HEK293 (cell line): ENCODE measurements around the gene ZNF143.

Experiments used
- GFI1B ChIP-seq: fragments of 450-650 bp; formaldehyde crosslinking; IDR thresholded peaks from 2 replicates; pipeline ENCODE4 v1.5.1; 2016; ENCODE audit warnings: missing biosample characterization, missing genetic modification characterization
- GLI2 ChIP-seq: fragments of 450-650 bp; formaldehyde crosslinking; IDR thresholded peaks from 2 replicates; pipeline ENCODE4; 2017; ENCODE audit warnings: missing biosample characterization, missing genetic modification characterization, low read depth, borderline replicate concordance
- GLI4 ChIP-seq: fragments of 450-650 bp; formaldehyde crosslinking; IDR thresholded peaks from 2 replicates; pipeline ENCODE4 v1.5.1; 2016; ENCODE audit warnings: missing biosample characterization, missing genetic modification characterization
- IKZF3 ChIP-seq: fragments of 450-650 bp; IDR thresholded peaks from 2 replicates; pipeline ENCODE4 v1.5.0; 2018; ENCODE audit warnings: missing biosample characterization, mild to moderate bottlenecking, missing genetic modification characterization, moderate library complexity
- KLF1 ChIP-seq: fragments of 450-650 bp; formaldehyde crosslinking; IDR thresholded peaks from 2 replicates; pipeline ENCODE4 v1.5.1; 2016; ENCODE audit warnings: missing biosample characterization, missing genetic modification characterization
- KLF10 ChIP-seq: fragments of 450-650 bp; IDR thresholded peaks from 2 replicates; pipeline ENCODE4 v1.5.1; 2018; ENCODE audit warnings: missing biosample characterization, mild to moderate bottlenecking, missing genetic modification characterization
- KLF8 ChIP-seq: fragments of 450-650 bp; formaldehyde crosslinking; IDR thresholded peaks from 2 replicates; pipeline ENCODE4 v1.5.1; 2016; ENCODE audit warnings: missing biosample characterization, missing genetic modification characterization
- MEIS1 ChIP-seq: sonication (generic); formaldehyde crosslinking; IDR thresholded peaks from 2 replicates; pipeline ENCODE4 v1.8.1; 2022; ENCODE audit warnings: missing genetic modification reagents, mild to moderate bottlenecking, borderline replicate concordance
- PRDM1 ChIP-seq: fragments of 450-650 bp; formaldehyde crosslinking; IDR thresholded peaks from 2 replicates; pipeline ENCODE4; 2016; ENCODE audit warnings: missing biosample characterization, missing genetic modification characterization
- SP3 ChIP-seq: fragments of 450-650 bp; formaldehyde crosslinking; IDR thresholded peaks from 2 replicates; pipeline ENCODE4 v1.5.1; 2016; ENCODE audit warnings: missing biosample characterization, missing genetic modification characterization
- SP7 ChIP-seq: fragments of 450-650 bp; formaldehyde crosslinking; IDR thresholded peaks from 2 replicates; pipeline ENCODE4 v1.5.1; 2016; ENCODE audit warnings: missing biosample characterization, missing genetic modification characterization
- ZBTB1 ChIP-seq: fragments of 450-650 bp; formaldehyde crosslinking; IDR thresholded peaks from 2 replicates; pipeline ENCODE4 v1.5.1; 2016; ENCODE audit warnings: missing biosample characterization, missing genetic modification characterization
- ZBTB17 ChIP-seq: fragments of 450-650 bp; formaldehyde crosslinking; IDR thresholded peaks from 2 replicates; pipeline ENCODE4 v1.5.1; 2016; ENCODE audit warnings: missing biosample characterization, missing genetic modification characterization
- ZBTB7A ChIP-seq: fragments of 450-650 bp; formaldehyde crosslinking; IDR thresholded peaks from 2 replicates; pipeline ENCODE4 v1.5.1; 2016; ENCODE audit warnings: low read depth, missing biosample characterization, missing genetic modification characterization
- ZFP41 ChIP-seq: fragments of 450-650 bp; formaldehyde crosslinking; IDR thresholded peaks from 2 replicates; pipeline ENCODE4 v1.5.1; 2016; ENCODE audit warnings: missing biosample characterization, missing genetic modification characterization, borderline replicate concordance
- ZFP69B ChIP-seq: fragments of 450-650 bp; formaldehyde crosslinking; IDR thresholded peaks from 2 replicates; pipeline ENCODE4 v1.5.1; 2016; ENCODE audit warnings: missing biosample characterization, missing genetic modification characterization
- ZNF10 ChIP-seq: fragments of 450-650 bp; formaldehyde crosslinking; IDR thresholded peaks from 2 replicates; pipeline ENCODE4 v1.5.1; 2017; ENCODE audit warnings: missing biosample characterization, missing genetic modification characterization
- ZNF184 ChIP-seq: fragments of 450-650 bp; IDR thresholded peaks from 2 replicates; pipeline ENCODE4 v1.5.1; 2018; ENCODE audit warnings: missing biosample characterization, mild to moderate bottlenecking, missing genetic modification characterization
- ZNF239 ChIP-seq: fragments of 450-650 bp; formaldehyde crosslinking; IDR thresholded peaks from 2 replicates; pipeline ENCODE4 v1.5.1; 2016; ENCODE audit warnings: missing biosample characterization, missing genetic modification characterization
- ZNF335 ChIP-seq: fragments of 450-650 bp; formaldehyde crosslinking; conservative IDR thresholded peaks from 2 replicates; pipeline ENCODE4 v1.5.1; 2016; ENCODE audit warnings: missing biosample characterization, missing genetic modification characterization
- ZNF354C ChIP-seq: fragments of 450-650 bp; formaldehyde crosslinking; IDR thresholded peaks from 2 replicates; pipeline ENCODE4 v1.5.1; 2016; ENCODE audit warnings: missing biosample characterization, missing genetic modification characterization, low read depth, borderline replicate concordance
- ZNF416 ChIP-seq: fragments of 450-650 bp; formaldehyde crosslinking; IDR thresholded peaks from 2 replicates; pipeline ENCODE4 v1.5.1; 2016; ENCODE audit warnings: missing biosample characterization, missing genetic modification characterization
- ZNF501 ChIP-seq: fragments of 450-650 bp; formaldehyde crosslinking; IDR thresholded peaks from 2 replicates; pipeline ENCODE4 v1.5.1; 2016; ENCODE audit warnings: missing biosample characterization, missing genetic modification characterization
- ZNF510 ChIP-seq: fragments of 450-650 bp; formaldehyde crosslinking; IDR thresholded peaks from 2 replicates; pipeline ENCODE4 v1.5.1; 2018; ENCODE audit warnings: mild to moderate bottlenecking, missing genetic modification characterization, missing biosample characterization; ENCODE audit not compliant: insufficient replicate concordance
- ZNF560 ChIP-seq: fragments of 450-650 bp; formaldehyde crosslinking; IDR thresholded peaks from 2 replicates; pipeline ENCODE4 v1.5.1; 2017; ENCODE audit warnings: missing biosample characterization, missing genetic modification characterization, borderline replicate concordance
- ZNF600 ChIP-seq: fragments of 450-650 bp; formaldehyde crosslinking; IDR thresholded peaks from 2 replicates; pipeline ENCODE4 v1.5.1; 2016; ENCODE audit warnings: missing biosample characterization, missing genetic modification characterization
- ZNF660 ChIP-seq: fragments of 450-650 bp; IDR thresholded peaks from 2 replicates; pipeline ENCODE4 v1.5.1; 2018; ENCODE audit warnings: missing biosample characterization, mild to moderate bottlenecking, missing genetic modification characterization
- ZNF776 ChIP-seq: fragments of 450-650 bp; formaldehyde crosslinking; IDR thresholded peaks from 2 replicates; pipeline ENCODE4 v1.5.0; 2017; ENCODE audit warnings: missing biosample characterization, missing genetic modification characterization, borderline replicate concordance
- TF ChIP-seq, protein P1 (sequence below): fragments of 450-650 bp; formaldehyde crosslinking; IDR thresholded peaks from 2 replicates; pipeline ENCODE4 v1.5.1; 2016; ENCODE audit warnings: missing biosample characterization, missing genetic modification characterization
- TF ChIP-seq, protein P2 (sequence below): fragments of 450-650 bp; formaldehyde crosslinking; IDR thresholded peaks from 2 replicates; pipeline ENCODE4 v1.5.1; 2016; ENCODE audit warnings: missing biosample characterization, missing genetic modification characterization, low read depth
- TF ChIP-seq, protein P3 (sequence below): fragments of 450-650 bp; formaldehyde crosslinking; IDR thresholded peaks from 2 replicates; pipeline ENCODE4 v1.5.1; 2017; ENCODE audit warnings: missing biosample characterization, missing genetic modification characterization
- TF ChIP-seq, protein P4 (sequence below): fragments of 450-650 bp; formaldehyde crosslinking; IDR thresholded peaks from 2 replicates; pipeline ENCODE4 v1.5.1; 2016; ENCODE audit warnings: missing biosample characterization, missing genetic modification characterization
- TF ChIP-seq, protein P5 (sequence below): fragments of 450-650 bp; formaldehyde crosslinking; IDR thresholded peaks from 2 replicates; pipeline ENCODE4 v1.5.1; 2016; ENCODE audit warnings: missing biosample characterization, missing genetic modification characterization, low read depth

ZNF143 gene

DNA sequence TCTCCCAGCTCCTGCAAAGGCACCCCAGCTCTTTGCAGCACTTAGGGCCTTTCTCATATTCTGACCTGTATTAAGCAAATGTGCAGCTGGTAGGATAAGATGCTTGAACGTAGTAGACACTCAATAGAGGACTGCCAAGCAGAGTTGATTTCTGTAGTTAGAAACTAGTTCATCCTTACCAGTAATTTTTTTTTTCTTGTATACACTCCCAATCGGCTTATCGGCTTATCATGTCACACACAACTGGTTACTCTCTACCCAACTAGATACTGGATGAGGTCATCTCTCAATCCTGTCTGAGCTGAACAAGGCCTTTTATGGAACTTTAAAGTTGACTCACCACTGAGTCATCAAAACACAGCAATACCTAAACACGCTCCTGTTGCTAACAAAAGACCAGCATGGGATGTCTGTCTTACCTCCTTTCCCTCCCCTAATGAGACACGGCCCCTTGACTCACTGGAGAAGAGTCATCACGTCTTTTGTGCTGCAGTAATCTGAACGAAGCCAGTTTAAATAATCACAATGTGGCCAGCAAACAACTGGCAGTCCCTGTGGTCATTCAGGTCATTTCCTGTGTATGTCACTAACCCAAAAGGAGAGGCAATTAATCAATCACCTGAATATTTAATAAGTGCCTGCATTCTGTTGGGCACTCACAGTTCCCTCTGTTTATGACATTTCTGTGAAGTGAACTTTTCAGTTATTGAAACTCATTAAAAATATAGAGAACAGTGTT is 105.2 kb downstream of the ZNF143 start (continued):
- TF ChIP-seq ZNF10 (tag by site-specific recombination): peak; percentile 100
- TF ChIP-seq, protein P1, sequence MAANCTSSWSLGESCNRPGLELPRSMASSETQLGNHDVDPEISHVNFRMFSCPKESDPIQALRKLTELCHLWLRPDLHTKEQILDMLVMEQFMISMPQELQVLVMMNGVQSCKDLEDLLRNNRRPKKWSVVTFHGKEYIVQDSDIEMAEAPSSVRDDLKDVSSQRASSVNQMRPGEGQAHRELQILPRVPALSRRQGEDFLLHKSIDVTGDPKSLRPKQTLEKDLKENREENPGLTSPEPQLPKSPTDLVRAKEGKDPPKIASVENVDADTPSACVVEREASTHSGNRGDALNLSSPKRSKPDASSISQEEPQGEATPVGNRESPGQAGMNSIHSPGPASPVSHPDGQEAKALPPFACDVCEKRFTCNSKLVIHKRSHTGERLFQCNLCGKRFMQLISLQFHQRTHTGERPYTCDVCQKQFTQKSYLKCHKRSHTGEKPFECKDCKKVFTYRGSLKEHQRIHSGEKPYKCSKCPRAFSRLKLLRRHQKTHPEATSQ (tag by site-specific recombination): no peak
- TF ChIP-seq, protein P2, sequence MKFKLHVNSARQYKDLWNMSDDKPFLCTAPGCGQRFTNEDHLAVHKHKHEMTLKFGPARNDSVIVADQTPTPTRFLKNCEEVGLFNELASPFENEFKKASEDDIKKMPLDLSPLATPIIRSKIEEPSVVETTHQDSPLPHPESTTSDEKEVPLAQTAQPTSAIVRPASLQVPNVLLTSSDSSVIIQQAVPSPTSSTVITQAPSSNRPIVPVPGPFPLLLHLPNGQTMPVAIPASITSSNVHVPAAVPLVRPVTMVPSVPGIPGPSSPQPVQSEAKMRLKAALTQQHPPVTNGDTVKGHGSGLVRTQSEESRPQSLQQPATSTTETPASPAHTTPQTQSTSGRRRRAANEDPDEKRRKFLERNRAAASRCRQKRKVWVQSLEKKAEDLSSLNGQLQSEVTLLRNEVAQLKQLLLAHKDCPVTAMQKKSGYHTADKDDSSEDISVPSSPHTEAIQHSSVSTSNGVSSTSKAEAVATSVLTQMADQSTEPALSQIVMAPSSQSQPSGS: peak; percentile 99
- TF ChIP-seq, protein P3, sequence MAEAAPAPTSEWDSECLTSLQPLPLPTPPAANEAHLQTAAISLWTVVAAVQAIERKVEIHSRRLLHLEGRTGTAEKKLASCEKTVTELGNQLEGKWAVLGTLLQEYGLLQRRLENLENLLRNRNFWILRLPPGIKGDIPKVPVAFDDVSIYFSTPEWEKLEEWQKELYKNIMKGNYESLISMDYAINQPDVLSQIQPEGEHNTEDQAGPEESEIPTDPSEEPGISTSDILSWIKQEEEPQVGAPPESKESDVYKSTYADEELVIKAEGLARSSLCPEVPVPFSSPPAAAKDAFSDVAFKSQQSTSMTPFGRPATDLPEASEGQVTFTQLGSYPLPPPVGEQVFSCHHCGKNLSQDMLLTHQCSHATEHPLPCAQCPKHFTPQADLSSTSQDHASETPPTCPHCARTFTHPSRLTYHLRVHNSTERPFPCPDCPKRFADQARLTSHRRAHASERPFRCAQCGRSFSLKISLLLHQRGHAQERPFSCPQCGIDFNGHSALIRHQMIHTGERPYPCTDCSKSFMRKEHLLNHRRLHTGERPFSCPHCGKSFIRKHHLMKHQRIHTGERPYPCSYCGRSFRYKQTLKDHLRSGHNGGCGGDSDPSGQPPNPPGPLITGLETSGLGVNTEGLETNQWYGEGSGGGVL (tag by site-specific recombination): peak; percentile 89
- TF ChIP-seq GLI2 (tag by site-specific recombination): peak; percentile 46; the same call in 1 of the 2 replicates
- TF ChIP-seq, protein P4, sequence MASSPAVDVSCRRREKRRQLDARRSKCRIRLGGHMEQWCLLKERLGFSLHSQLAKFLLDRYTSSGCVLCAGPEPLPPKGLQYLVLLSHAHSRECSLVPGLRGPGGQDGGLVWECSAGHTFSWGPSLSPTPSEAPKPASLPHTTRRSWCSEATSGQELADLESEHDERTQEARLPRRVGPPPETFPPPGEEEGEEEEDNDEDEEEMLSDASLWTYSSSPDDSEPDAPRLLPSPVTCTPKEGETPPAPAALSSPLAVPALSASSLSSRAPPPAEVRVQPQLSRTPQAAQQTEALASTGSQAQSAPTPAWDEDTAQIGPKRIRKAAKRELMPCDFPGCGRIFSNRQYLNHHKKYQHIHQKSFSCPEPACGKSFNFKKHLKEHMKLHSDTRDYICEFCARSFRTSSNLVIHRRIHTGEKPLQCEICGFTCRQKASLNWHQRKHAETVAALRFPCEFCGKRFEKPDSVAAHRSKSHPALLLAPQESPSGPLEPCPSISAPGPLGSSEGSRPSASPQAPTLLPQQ (tag by site-specific recombination): peak; percentile 92
- TF ChIP-seq SP3: peak; percentile 68
- TF ChIP-seq ZNF560: no peak
- peak; percentile 25 for TF ChIP-seq KLF1
- no peak for TF ChIP-seq ZFP41 (tag by site-specific recombination)
- TF ChIP-seq, protein P5, sequence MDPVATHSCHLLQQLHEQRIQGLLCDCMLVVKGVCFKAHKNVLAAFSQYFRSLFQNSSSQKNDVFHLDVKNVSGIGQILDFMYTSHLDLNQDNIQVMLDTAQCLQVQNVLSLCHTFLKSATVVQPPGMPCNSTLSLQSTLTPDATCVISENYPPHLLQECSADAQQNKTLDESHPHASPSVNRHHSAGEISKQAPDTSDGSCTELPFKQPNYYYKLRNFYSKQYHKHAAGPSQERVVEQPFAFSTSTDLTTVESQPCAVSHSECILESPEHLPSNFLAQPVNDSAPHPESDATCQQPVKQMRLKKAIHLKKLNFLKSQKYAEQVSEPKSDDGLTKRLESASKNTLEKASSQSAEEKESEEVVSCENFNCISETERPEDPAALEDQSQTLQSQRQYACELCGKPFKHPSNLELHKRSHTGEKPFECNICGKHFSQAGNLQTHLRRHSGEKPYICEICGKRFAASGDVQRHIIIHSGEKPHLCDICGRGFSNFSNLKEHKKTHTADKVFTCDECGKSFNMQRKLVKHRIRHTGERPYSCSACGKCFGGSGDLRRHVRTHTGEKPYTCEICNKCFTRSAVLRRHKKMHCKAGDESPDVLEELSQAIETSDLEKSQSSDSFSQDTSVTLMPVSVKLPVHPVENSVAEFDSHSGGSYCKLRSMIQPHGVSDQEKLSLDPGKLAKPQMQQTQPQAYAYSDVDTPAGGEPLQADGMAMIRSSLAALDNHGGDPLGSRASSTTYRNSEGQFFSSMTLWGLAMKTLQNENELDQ (tag by site-specific recombination): no peak
- peak; percentile 92 for TF ChIP-seq KLF8 (tag by site-specific recombination)
- TF ChIP-seq IKZF3 (tag by site-specific recombination): peak; percentile 73
- TF ChIP-seq ZNF501 (tag by site-specific recombination): peak; percentile 68
- TF ChIP-seq ZNF510 (tag by site-specific recombination): peak; percentile 73
- TF ChIP-seq ZNF660: peak; percentile 91; the same call in 1 of the 2 replicates
- peak; percentile 89 for TF ChIP-seq ZNF600 (tag by site-specific recombination)
- peak; percentile 97 for TF ChIP-seq ZBTB17 (tag by site-specific recombination)
- TF ChIP-seq SP7: peak; percentile 97
- TF ChIP-seq ZNF335 (tag by site-specific recombination): peak; percentile 48
- TF ChIP-seq GFI1B (tag by site-specific recombination): peak; percentile 50; the same call in 1 of the 2 replicates
- TF ChIP-seq ZNF354C: no peak
- TF ChIP-seq ZNF239 (tag by site-specific recombination): no peak
- TF ChIP-seq PRDM1: peak; percentile 68; the same call in 1 of the 2 replicates
- TF ChIP-seq ZBTB1 (tag by site-specific recombination): 0 out of 2 replicates have a peak, but pooled peaks have one; percentile 13
- peak; percentile 89 for TF ChIP-seq ZFP69B (tag by site-specific recombination)
- TF ChIP-seq ZNF416 (tag by site-specific recombination): no peak
- no peak for TF ChIP-seq ZBTB7A (tag by site-specific recombination)
- no peak for TF ChIP-seq ZNF776 (tag by site-specific recombination)
- TF ChIP-seq GLI4 (tag by site-specific recombination): no peak
- TF ChIP-seq MEIS1 (CRISPR knock-in tag): peak; percentile 64; the same call in 1 of the 2 replicates
- peak; percentile 46; the same call in 1 of the 2 replicates for TF ChIP-seq ZNF184 (tag by site-specific recombination)
- TF ChIP-seq KLF10 (tag by site-specific recombination): peak; percentile 89
